ENCODE measurements around the gene F11R.
A peak's percentile ranks its signal among the peaks of the same experiment; 100 is the strongest.

The F11R gene

GRCh38 chr1:161048949-161049722 lies 28.2 kb upstream of the F11R start:
- DNase-seq (ENCODE audit: low spot score) = no peak
- TF ChIP-seq CTCF (IDR thresholded peaks at IDR 0.05; ENCODE audit: extremely low read depth, insufficient read depth, missing control alignments) = no peak
- in situ Hi-C loops (cut with MboI; ENCODE audit: low pct_unique_long_range_greater_than_20kb, low sequenced_read_pairs, unreplicated experiment) = no loop called here

GRCh38 chr1:161047436-161048420 lies 26.8 kb upstream of the F11R start:
- in situ Hi-C loops (cut with MboI; ENCODE audit: low pct_unique_long_range_greater_than_20kb, low sequenced_read_pairs, unreplicated experiment) = no loop called here

GRCh38 chr1:161046605-161047228 lies 25.8 kb upstream of the F11R start:
- in situ Hi-C loops (cut with MboI; ENCODE audit: low pct_unique_long_range_greater_than_20kb, low sequenced_read_pairs, unreplicated experiment) = no loop called here
- DNase-seq (ENCODE audit: low spot score) = peak; percentile 85
- no peak for TF ChIP-seq CTCF (IDR thresholded peaks at IDR 0.05; ENCODE audit: extremely low read depth, insufficient read depth, missing control alignments)

More at GRCh38 chr1:161047436-161048420, 26.8 kb upstream of the F11R start:
- no peak for TF ChIP-seq CTCF (IDR thresholded peaks at IDR 0.05; ENCODE audit: extremely low read depth, insufficient read depth, missing control alignments)
- DNase-seq (ENCODE audit: low spot score) = no peak

GRCh38 chr1:161045736-161046604 lies 25.0 kb upstream of the F11R start, which contains the start of gene USF1:
Gene USF1 (minus strand): TSS chr1:161045977. CDS start chr1:161043275, 2,702 bp downstream.
- TF ChIP-seq CTCF (IDR thresholded peaks at IDR 0.05; ENCODE audit: extremely low read depth, insufficient read depth, missing control alignments) = no peak
- in situ Hi-C loops (cut with MboI; ENCODE audit: low pct_unique_long_range_greater_than_20kb, low sequenced_read_pairs, unreplicated experiment) = no loop called here
- DNase-seq (ENCODE audit: low spot score) = peak; percentile 93

- DNase-seq (ENCODE audit: low spot score) = peak; percentile 84
Observed at GRCh38 chr1:161044908-161045735, 24.2 kb upstream of the F11R start.

More at GRCh38 chr1:161044908-161045735, 24.2 kb upstream of the F11R start:
- no peak for TF ChIP-seq CTCF (IDR thresholded peaks at IDR 0.05; ENCODE audit: extremely low read depth, insufficient read depth, missing control alignments)
- in situ Hi-C loops (cut with MboI; ENCODE audit: low pct_unique_long_range_greater_than_20kb, low sequenced_read_pairs, unreplicated experiment) = no loop called here

Measured in GM13977 (cell line).